Measurements from ENCODE around the gene ACTL8. TPM values are rescaled to one million over a fixed set of nuclear protein-coding genes. Genes with fewer than 3 reads are reported as not detected.

ACTL8 gene, protein sequence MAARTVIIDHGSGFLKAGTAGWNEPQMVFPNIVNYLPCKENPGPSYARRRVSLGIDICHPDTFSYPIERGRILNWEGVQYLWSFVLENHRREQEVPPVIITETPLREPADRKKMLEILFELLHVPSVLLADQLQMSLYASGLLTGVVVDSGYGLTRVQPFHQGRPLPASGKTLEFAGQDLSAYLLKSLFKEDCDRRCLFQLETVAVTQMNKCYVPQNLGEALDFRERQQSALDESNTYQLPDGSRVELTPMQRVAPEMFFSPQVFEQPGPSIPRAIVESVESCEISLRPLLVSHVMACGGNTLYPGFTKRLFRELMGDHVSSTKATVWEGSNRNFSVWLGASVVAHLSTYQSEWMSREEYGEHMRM
- 0.20 TPM in 1 of 2 replicates, not detected in the other for total RNA-seq (2014; rRNA removed; shearing (Covaris generic); ENCODE audit: low replicate concordance)

DNA sequence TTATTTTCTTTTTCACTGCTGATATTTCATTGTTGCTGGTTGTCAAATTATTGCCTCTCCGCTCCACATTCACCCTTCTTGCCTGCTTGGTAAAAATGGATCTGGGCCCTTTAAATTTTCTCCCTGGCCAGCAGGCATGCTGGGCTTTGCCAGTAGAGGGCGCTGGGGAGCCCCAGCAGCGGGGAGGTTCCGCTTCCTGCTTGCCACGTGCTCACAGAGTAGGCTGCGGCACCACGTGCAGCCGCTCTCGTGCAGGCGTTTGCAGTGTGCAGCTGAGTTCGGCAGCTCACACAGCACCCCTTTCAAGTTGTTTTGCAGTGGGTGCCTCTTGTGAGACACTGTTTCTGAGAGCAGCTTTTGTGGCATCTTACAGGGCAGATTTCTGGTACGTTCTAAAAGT is at the start of gene ACTL8:
ACTL8 (plus strand) TSS at position 214 of the 400 bp plus-strand sequence. CDS start 67,676 bp downstream, outside the sequence.
- no peak for DNase-seq
- H3K9me3 ChIP-seq = peaks cover 20% of the 10 kb centered on the region
- H3K27me3 ChIP-seq = no peaks in the 10 kb centered on the region
- H3K36me3 ChIP-seq = no peaks in the 10 kb centered on the region
- H3K4me3 ChIP-seq = no peak within 1 kb of the TSS

DNA sequence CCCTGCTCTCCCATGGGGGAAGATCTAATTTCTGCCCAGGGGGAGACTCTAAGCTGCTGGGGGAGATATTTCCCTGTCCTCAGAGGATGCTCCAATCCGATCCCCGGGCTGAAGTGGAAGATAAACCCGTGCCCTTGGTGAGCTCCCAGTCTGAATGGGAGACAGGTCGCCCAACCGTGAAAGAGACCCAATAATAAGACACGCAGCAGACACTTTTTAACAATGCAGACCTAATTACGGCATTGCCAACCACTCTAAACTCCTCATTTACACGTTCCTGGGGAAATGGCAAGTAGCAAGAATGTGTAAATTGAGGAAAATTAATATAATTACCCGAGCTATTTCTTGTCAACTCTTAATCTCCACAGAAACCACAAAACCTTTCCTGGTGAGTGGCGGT is 48.7 kb upstream of the ACTL8 start:
- Histone ChIP-seq H3K4me3 (no peak overlapping the region), H3K36me3 (no peaks in the 10 kb centered on the region), H3K9me3 (no peaks in the 10 kb centered on the region), H3K27me3 (no peaks in the 10 kb centered on the region)
- DNase-seq = no peak

DNA sequence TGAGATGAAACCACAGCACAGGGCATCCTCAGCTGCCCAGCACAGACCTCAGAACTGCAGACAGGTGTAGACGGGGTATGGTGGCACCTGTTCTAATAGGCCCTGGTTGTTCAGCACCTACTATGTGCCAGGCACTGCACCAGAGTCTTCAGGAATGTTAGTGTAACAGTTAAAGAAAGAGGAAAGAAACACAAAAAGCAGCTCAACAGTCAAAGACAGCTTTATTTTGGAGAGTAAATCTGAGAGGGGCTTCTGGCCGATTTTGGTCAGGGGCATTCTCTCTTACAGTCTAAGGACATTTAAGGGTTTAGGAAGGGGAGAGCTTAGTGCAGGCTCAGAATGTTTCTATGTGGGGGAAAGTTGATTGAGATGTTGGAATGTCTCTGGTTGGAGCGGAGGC is 45.2 kb upstream of the ACTL8 start:
- H3K9me3 ChIP-seq = no peaks in the 10 kb centered on the region
- no peak for DNase-seq
- no peaks in the 10 kb centered on the region for H3K36me3 ChIP-seq
- no peaks in the 10 kb centered on the region for H3K27me3 ChIP-seq
- H3K4me3 ChIP-seq = no peak overlapping the region

DNA sequence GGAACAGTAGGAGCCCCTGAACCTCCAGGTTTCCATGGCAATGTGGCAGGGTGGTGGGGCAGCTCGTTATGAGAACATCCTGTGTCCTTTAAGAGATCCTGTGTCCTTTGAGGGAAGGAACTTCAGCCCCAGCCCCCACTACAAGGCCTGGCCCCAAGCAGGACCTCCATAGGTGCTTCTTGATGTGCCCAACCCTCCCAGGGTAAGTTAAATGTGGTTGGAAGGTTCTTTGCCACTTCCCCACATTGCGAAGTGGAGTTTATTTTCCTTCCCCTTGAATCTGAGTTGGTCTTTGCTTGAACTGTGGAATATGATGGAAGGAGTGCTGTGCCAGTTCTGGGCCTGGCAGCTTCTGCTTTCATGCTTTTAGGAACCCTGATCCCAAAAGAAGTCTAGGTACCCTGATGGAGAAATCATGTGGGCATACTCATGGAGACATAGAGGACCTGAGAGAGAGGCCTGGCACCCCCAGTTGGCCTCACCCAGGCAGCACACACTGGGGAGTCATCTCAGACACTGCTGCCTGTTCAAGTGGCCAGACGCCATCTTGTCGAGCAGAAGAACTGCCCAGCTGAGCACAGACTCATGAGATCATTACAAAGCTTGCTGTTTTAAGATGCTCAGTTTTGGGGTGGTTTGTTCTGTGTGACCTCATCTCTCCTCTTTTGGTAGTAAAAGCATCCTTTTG is 44.1 kb upstream of the ACTL8 start:
- Histone ChIP-seq H3K36me3 (no peaks in the 10 kb centered on the region), H3K27me3 (no peaks in the 10 kb centered on the region), H3K4me3 (no peak overlapping the region), H3K9me3 (no peaks in the 10 kb centered on the region)
- no peak for DNase-seq

DNA sequence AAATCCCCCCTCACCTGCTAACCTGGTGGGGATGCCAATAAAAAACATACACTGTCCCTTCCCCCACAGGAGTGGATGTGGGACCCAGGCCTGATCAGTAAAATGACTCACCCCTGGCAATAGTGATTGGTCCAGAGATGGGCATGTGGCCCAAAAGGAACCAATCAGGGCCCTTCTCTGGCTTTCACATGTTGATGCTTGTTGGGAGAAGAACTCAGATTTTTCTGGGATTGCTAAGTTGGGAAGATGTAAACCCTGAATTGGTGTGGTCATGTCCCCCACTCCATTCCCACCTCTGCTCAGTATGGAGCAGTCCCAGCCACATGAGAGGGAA is 43.6 kb upstream of the ACTL8 start:
- no peak for DNase-seq
- Histone ChIP-seq H3K36me3 (no peaks in the 10 kb centered on the region), H3K9me3 (no peaks in the 10 kb centered on the region), H3K27me3 (no peaks in the 10 kb centered on the region), H3K4me3 (no peak overlapping the region)

DNA sequence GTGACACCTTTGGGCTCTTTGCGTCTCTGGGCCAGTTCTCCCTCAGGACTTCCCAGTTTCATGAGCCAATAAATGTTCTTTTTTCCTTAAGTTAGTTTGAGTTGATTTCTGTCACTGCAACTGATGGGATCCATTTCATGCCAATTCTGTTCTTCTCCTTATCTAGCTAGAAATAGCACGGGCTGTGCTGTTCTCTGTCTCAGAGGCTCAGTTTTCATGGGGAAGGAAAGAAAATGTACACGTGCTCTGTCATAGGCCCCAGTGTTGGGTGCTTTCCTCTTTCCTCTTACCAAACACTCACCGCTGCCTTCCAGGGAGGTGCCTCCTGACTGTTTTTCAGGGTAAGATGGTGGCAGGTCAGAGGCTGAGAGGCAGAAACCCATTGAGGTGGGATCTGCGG is 43.2 kb upstream of the ACTL8 start:
- Histone ChIP-seq H3K4me3 (no peak overlapping the region), H3K27me3 (no peaks in the 10 kb centered on the region), H3K36me3 (no peaks in the 10 kb centered on the region), H3K9me3 (no peaks in the 10 kb centered on the region)
- DNase-seq = no peak

DNA sequence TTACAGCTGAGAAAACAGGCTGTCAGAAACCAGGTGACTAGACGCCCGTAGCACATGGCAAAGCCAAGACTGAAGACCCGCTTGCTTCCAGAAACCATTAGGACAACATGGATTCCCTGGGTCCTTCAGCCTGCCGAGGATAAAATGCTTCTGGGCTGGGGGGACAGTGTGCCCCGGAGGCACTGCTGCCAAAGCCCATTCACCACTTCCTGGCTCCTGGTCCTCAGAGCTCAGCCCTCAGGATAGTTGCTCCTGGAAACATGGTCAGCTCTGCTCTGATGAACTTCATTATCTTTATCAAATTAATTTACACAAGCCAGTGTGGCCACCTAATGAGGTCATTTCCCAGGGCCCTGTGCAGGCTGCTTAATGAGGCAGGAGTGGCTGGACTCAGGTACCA is 41.1 kb upstream of the ACTL8 start:
- DNase-seq = no peak
- Histone ChIP-seq H3K36me3 (no peaks in the 10 kb centered on the region), H3K27me3 (no peaks in the 10 kb centered on the region), H3K4me3 (no peak overlapping the region), H3K9me3 (no peaks in the 10 kb centered on the region)

DNA sequence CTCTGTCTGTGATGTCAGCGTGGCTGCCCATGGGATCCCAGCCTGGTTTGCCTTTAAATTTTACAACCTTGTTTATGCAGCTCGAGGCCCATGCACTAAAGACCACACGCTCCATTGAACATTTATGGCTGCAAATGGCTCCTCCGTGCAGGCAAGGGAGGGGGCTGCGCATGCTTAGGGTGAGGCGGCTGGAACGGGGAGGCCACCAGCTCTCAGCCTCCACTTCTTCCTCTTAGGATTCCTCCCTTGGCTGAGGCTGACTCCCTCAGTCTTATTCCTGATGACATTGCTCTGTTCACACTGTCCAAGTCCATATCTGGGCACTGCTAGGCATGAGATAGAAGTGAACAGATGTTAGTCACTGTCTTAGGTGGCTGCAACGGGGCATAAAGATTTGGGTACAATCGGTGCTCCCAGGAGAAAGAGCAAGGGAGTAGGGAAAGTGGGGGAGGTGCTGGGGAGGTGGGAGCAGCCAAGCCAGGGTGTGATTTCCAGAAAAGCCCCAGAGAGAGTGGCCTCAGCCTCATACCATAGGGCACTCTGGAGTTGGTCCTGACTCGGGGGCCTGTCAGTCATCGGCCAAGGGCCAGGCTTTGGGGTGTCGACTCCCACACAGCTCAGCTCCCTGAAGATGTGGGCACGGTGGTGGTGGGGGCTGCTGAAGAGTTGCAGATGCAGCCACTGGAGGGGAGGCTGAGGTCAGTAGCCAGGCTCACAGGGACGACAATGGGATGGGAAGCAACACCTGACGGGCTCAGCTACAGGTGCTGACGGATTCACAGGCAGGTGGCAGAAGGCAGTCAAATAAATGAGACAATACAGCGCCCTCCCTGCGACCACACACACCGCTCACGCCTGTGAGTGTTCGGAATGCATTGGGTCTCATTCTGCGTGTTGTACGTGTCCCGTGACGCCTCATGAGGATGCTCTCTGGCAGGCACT is 37.3 kb upstream of the ACTL8 start:
- DNase-seq = no peak

DNA sequence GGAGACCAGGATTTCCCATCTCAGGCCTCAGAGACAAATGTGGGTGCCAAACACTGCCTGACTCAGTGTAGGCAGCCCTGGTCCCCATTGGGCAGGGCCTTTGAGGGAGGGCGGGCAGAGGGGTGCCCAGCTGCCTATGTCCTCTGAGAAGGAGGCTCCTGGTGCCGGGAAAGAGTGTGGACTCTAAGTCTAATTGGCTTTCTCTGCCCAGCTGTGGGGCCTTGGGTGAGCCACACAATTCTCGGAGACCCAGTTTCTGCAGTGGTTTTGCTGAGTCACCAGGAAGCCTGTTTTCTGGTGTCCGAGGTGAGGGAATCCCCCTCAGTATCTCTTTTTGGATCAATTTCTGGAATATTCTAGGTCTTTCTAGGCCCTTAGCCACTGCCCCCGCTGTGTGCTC is 35.3 kb upstream of the ACTL8 start:
- H3K4me3 ChIP-seq = no peak overlapping the region
- DNase-seq = peak; percentile 18
- no peaks in the 10 kb centered on the region for H3K36me3 ChIP-seq
- no peaks in the 10 kb centered on the region for H3K27me3 ChIP-seq
- H3K9me3 ChIP-seq = no peaks in the 10 kb centered on the region

More for the DNA sequence above, 37.3 kb upstream of the ACTL8 start:
- no peaks in the 10 kb centered on the region for H3K9me3 ChIP-seq
- no peak overlapping the region for H3K4me3 ChIP-seq
- H3K36me3 ChIP-seq = no peaks in the 10 kb centered on the region
- H3K27me3 ChIP-seq = no peaks in the 10 kb centered on the region

DNA sequence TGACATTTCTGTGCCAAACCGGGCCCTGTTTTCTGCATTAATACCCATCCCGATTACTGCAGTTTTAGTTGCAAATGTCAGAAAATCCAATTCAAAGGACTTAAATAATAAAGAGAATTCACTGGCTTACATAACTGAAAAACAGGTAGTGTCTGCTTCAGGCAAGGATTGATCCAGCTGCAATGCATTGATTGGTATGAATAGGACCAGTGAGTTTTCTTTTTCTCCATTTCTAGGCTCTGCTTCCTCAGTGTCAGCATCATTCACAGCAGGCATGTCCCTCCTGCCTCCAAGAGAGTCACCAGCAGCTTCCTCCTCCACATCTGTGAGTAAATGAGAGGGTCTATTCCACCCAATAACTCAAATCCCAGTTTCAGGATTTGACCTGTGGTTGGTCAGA is 33.7 kb upstream of the ACTL8 start:
- no peak for DNase-seq
- Histone ChIP-seq H3K9me3 (no peaks in the 10 kb centered on the region), H3K27me3 (no peaks in the 10 kb centered on the region), H3K4me3 (no peak overlapping the region), H3K36me3 (no peaks in the 10 kb centered on the region)

DNA sequence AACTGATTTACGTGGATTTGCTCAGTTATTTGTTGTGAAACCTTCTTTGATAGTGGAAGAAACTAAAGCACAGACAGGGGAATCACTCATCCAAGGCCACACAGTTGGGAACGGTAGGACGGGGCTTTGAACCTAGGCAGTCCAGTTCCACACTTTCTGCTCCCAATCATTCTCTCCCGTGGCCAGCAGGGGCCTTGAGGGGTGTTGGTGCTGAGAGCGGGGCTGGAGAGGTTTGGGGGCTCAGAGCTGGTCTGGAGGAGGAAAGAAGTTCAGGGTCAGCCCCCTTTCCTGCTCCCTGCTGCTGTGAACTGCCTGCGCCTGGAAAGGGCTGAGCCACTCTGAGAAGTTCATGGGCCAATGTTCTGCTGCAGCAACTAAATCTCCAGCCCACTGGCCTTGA is 31.4 kb upstream of the ACTL8 start:
- Histone ChIP-seq H3K27me3 (no peaks in the 10 kb centered on the region), H3K4me3 (no peak overlapping the region), H3K9me3 (no peaks in the 10 kb centered on the region), H3K36me3 (no peaks in the 10 kb centered on the region)
- DNase-seq = no peak

DNA sequence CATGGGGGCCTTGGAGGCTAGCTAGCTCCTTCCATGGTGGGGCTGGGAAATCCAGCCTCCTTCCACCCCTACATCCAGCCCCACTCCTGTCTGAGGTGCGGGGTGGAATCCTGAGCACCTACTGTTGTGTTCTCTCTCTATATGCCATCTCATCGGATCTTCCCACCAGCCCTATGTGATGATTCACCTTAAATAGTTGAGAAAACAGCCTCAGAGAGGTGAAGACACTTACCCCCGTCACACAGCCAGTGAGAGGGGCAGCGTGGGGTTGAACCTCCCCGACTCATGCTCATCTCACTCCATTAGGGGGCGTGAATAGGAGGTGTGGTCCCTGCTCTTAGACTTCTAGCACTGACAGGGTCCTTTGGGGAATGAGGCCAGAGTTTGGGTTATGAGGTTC is 31.0 kb upstream of the ACTL8 start:
- Histone ChIP-seq H3K36me3 (no peaks in the 10 kb centered on the region), H3K9me3 (no peaks in the 10 kb centered on the region), H3K27me3 (no peaks in the 10 kb centered on the region), H3K4me3 (no peak overlapping the region)
- DNase-seq = no peak

DNA sequence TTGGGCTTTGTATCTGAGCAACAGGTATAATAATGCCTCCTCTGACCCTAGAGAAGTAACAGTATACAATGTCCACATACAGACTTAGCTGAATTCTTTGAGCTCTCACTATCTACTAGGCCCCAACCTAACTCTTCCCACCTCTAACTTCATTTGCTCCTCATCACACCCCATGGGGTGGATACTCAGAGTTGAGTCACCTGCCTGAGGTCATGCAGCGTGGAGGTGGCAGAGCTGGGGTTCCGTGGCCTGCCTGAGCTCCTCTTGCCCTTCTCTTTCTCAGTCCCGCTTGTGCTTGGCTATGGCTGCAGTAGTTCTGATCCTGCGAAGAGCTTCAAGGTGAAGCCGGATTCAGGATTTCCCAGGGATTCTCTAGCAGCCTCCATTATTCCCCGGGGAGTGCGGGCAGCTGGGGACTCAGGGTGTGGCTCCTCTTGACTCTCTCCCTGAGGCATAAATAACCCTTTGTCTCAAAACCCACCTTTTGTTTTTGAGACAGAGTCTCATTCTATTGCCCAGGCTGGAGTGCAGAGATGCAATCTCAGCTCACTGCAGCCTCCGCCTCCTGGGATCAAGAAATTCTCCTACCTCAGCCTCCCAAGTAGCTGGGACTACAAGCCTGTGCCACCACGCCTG is 29.9 kb upstream of the ACTL8 start:
- Histone ChIP-seq H3K36me3 (no peaks in the 10 kb centered on the region), H3K9me3 (no peaks in the 10 kb centered on the region), H3K27me3 (no peaks in the 10 kb centered on the region), H3K4me3 (no peak overlapping the region)
- no peak for DNase-seq

DNA sequence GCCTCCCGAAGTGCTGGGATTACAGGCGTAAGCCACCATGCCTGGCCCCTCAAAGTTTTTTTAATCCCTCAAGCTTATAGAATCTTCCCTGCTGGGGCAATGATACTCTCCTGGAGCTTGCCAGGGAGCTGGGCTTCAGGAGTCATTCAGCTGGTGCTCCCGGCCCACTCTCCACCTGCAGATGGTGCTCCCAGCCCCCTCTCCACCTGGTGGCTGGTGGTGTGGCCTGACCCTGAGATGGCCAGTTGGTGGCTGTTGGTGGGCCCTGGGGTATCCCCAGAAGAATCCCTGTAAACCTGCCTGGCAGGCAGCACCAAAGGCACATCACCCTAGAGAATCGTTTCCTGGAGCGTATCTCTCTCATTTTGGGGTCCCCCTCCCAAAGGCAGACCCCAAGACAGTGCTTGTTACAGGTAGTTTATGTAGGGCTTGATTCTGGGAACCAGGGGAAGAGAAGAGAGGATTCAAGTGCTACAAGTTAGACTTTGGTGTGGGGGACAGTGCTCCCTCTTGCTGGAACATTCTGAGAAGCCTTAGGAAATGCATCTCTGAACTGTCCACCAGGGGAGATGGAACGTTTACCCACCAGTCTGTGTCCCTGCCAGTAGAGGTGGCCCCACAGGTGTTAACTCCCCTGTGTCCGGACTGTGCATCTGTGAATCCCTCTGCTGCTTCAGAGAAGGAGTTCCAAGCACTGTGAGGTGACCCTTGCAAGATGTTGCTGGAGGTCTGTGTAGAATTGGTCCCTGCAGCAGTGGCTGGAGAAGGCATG is 29.1 kb upstream of the ACTL8 start:
- Histone ChIP-seq H3K36me3 (no peaks in the 10 kb centered on the region), H3K27me3 (no peaks in the 10 kb centered on the region), H3K9me3 (no peaks in the 10 kb centered on the region), H3K4me3 (no peak overlapping the region)
- no peak for DNase-seq

DNA sequence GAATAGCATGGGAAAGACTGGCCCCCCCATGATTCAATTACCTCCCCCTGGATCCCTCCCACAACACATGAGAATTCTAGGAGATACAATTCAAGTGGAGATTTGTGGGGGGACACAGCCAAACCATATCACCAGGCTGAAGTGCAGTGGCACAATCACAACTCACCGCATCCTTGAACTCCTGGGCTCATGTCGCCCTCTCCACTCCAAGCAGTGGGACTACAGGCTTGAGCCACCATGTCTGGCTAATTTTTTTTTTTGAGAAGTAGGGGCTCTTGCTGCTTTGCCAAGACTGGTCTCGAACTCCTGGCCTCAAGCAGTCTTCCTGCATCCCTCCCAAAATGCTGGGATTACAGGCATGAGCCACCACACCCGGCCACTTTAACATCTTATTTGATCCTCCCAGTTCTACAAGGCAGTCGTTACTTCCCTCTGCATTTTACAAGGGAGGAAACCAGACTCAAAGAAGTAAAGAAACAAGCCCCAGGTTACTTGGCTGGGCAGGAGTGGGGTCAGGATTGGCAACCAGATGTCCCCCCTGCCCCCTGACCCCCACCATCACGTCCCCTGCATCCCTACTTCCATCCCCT is 26.9 kb upstream of the ACTL8 start:
- Histone ChIP-seq H3K27me3 (no peaks in the 10 kb centered on the region), H3K9me3 (no peaks in the 10 kb centered on the region), H3K4me3 (no peak overlapping the region), H3K36me3 (no peaks in the 10 kb centered on the region)
- no peak for DNase-seq

DNA sequence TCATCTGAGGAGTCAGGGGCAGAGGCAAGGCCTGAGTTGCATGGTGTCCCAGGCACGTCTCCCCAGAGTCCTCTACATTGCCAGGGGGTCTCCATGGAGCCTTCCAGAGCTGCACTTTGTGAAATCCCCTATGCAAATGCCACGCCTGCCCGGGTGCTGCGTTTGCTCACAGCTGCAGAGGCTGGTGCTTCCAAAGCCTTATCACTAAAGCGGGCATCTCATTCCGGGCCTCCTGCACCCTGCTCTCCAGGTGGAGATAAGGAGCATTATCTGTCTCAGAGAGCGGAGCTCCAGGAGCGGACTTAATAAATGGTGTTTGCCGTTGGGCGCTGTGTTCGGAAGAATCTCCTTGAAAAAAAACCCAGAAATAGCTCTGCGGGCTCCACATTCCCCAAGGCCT is 25.9 kb upstream of the ACTL8 start:
- Histone ChIP-seq H3K36me3 (no peaks in the 10 kb centered on the region), H3K27me3 (no peaks in the 10 kb centered on the region), H3K4me3 (no peak overlapping the region), H3K9me3 (no peaks in the 10 kb centered on the region)
- DNase-seq = no peak
